Peyer's patch (tissue), 4 donors: ENCODE measurements around the gene NAT10. TPM values are rescaled to one million over a fixed set of nuclear protein-coding genes. Genes with fewer than 3 reads are reported as not detected.

Experiments
- DNase-seq, 3 donors: peaks; one replicate each; pipeline ENCODE4 v3.0.0-alpha.2; 2017 to 2019
- H3K27ac ChIP-seq, 4 donors: fragments of 200-600 bp; sonication (generic); one replicate each; pipeline ENCODE4 v1.5.1; 2016 to 2019
- H3K27me3 ChIP-seq, 2 donors: fragments of 200-600 bp; sonication (generic); one replicate each; pipeline ENCODE4 v1.5.1; 2019
- H3K36me3 ChIP-seq, 3 donors: fragments of 200-600 bp; sonication (generic); one replicate each; pipeline ENCODE4 v1.5.1; 2016 to 2019
- H3K4me1 ChIP-seq, 4 donors: fragments of 200-600 bp; sonication (generic); one replicate each; pipeline ENCODE4 v1.5.1; 2016 to 2019
- H3K4me3 ChIP-seq, 4 donors: fragments of 200-600 bp; sonication (generic); 1 replicate in 3 of 4; 2 replicates in 1 of 4; pipeline ENCODE4 v1.5.1; 2016 to 2019; ENCODE audit warnings: mild to moderate bottlenecking in 1 of 4
- H3K9me3 ChIP-seq, 4 donors: fragments of 200-600 bp; sonication (generic); one replicate each; pipeline ENCODE4 v1.5.1; 2016 to 2019; ENCODE audit warnings: mild to moderate bottlenecking in 1 of 4
- POLR2A ChIP-seq, 2 donors: fragments of 450-650 bp; IDR thresholded peaks; one replicate each; pipeline ENCODE4 v1.5.1; 2017; ENCODE audit warnings: antibody characterized with exemption in 2 of 2, mild to moderate bottlenecking in 2 of 2, moderate library complexity in 2 of 2
- total RNA-seq, 4 donors: library from RNA; depleted of rRNA; stranded (reverse); fragments of >200 nt; gene quantifications; one replicate each; pipeline ENCODE4 v1.1.0, GENCODE V29; 2016
- TF ChIP-seq, protein P1 (sequence below), 6 experiments: fragments of 450-650 bp in 4 of 6; fragments of 200-600 bp in 2 of 6; sonication (generic) in 1 of 6; IDR thresholded peaks; one replicate each; pipeline ENCODE4 v1.5.1; 2017 to 2019; ENCODE audit warnings: antibody characterized with exemption in 6 of 6, mild to moderate bottlenecking in 3 of 6, moderate library complexity in 1 of 6

NAT10 gene
- total RNA-seq, 4 donors from 2014 or later, result 13.3 to 56.9 (median 24.2) TPM

DNA sequence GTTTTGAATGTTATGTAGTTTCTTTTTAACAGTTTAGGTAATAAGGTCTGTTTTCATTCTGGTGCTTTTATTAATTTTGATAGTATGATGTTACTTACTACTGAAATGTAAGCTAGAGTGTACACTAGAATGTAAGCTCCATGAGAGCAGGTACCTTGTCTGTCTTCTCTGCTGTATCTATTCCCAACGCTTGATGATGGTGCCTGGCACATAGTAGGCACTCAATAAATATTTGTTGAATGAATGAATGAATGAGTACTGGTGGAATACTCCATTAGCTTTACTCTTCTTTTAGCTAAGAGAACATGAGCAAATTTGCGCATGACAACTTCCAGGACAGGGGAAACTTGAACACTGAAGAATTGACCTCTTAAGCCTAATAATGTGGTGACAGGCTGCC is 6.6 kb upstream of the NAT10 start:
- no peak for DNase-seq
- no peak for TF ChIP-seq POLR2A (IDR thresholded peaks at IDR 0.05)
- TF ChIP-seq, protein P1, sequence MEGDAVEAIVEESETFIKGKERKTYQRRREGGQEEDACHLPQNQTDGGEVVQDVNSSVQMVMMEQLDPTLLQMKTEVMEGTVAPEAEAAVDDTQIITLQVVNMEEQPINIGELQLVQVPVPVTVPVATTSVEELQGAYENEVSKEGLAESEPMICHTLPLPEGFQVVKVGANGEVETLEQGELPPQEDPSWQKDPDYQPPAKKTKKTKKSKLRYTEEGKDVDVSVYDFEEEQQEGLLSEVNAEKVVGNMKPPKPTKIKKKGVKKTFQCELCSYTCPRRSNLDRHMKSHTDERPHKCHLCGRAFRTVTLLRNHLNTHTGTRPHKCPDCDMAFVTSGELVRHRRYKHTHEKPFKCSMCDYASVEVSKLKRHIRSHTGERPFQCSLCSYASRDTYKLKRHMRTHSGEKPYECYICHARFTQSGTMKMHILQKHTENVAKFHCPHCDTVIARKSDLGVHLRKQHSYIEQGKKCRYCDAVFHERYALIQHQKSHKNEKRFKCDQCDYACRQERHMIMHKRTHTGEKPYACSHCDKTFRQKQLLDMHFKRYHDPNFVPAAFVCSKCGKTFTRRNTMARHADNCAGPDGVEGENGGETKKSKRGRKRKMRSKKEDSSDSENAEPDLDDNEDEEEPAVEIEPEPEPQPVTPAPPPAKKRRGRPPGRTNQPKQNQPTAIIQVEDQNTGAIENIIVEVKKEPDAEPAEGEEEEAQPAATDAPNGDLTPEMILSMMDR (IDR thresholded peaks at IDR 0.05), result no peak
- Histone ChIP-seq H3K36me3 (peaks cover 0 to 73% (median 4%) of the 10 kb centered on the region in 3 donors), H3K4me3 (no peak overlapping the region), H3K9me3 (no peaks in the 10 kb centered on the region), H3K27ac (no peak overlapping the region), H3K27me3 (no peaks in the 10 kb centered on the region), H3K4me1 (no peaks in the 10 kb centered on the region)

DNA sequence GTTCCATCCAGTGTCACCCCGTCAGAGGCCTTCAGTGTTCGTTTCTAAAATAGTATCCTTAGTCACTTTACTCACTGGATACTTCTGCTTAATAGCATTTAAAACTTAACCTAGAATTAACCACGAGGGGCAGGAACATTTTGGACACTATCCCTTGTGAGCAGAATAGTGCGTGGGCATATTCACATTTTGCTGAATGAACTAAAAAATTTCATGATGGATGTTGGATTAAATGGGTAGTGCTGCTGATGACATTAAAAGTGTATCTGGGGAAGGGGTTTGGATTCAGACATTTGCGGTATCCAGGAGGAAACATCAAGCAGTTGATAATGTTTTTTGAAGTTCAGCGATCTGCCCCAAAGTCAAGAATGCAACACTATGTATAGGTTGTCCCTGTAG is 750 bp upstream of the NAT10 start:
- Histone ChIP-seq H3K27ac (peak overlapping the region; percentile 89 to 96 (median 92)), H3K9me3 (no peaks in the 10 kb centered on the region), H3K4me3 (peak overlapping the region; percentile 74 to 88 (median 84)), H3K27me3 (no peaks in the 10 kb centered on the region), H3K4me1 (peaks cover 4 to 9% (median 7%) of the 10 kb centered on the region in 4 donors), H3K36me3 (peaks cover 0 to 29% (median 4%) of the 10 kb centered on the region in 3 donors)
- no peak for DNase-seq
- TF ChIP-seq, protein P1 (IDR thresholded peaks at IDR 0.05), result no peak
- TF ChIP-seq POLR2A (IDR thresholded peaks at IDR 0.05), result no peak

DNA sequence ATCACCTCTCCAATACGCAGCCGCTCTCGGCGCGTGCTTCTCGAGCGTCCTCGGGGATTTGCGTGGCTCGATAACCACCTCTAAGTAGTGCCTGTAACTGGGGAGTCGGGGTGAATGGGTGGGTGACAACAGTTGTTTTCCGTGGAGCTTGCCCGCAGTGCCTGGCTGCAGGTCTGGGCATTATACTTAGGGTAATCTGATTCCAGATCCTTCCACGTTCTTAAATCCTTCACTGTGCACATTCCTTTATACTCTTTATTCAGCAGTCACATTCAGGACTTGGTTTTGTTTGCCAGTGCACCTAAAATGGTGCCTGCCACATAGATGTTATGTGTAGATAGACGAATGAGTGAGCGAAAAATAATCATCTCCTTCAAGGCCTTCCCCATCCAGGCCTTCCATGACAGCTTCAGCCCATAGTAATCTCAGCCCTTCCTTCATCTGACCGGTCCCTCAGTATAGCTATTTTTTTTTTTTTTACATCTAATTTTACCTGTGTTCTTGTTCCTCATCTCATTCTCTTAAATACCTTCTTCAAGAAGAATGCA is 602 bp downstream of the NAT10 start:
- Histone ChIP-seq H3K9me3 (no peaks in the 10 kb centered on the region), H3K27ac (peak overlapping the region; percentile 89 to 96 (median 92)), H3K27me3 (no peaks in the 10 kb centered on the region), H3K36me3 (peaks cover 0 to 25% (median 0%) of the 10 kb centered on the region in 3 donors), H3K4me3 (peak overlapping the region; percentile 74 to 88 (median 84)), H3K4me1 (peaks cover 4 to 9% (median 7%) of the 10 kb centered on the region in 4 donors)
- TF ChIP-seq POLR2A (IDR thresholded peaks at IDR 0.05), result no peak
- TF ChIP-seq, protein P1 (IDR thresholded peaks at IDR 0.05), result no peak
- no peak for DNase-seq

DNA sequence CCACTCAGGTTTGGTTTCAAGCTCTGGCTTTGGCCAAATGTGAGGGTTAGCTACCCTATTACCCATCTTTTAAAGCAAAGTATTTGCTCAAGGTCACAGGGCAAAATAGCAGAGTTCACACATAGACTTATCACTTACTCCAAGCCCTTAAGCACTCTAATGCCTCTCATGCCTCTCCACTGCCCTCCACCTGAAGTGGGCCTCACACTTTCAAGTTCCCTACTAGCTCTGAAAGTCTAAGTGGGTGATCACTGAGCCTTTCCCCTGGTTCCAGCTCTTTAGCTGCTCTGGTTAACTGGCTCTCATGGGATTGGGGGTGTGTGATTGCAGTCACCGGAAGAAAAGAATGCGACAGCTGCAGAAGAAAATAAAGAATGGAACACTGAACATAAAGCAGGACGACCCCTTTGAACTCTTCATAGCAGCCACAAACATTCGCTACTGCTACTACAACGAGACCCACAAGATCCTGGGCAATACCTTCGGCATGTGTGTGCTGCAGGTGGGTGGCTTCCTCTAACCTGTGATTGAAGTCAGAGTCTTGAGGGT is 6.4 kb downstream of the NAT10 start:
- DNase-seq, result no peak
- TF ChIP-seq POLR2A (IDR thresholded peaks at IDR 0.05), result no peak
- TF ChIP-seq, protein P1 (IDR thresholded peaks at IDR 0.05), result no peak
- Histone ChIP-seq H3K36me3 (peaks cover 0 to 79% (median 0%) of the 10 kb centered on the region in 3 donors), H3K4me1 (peaks cover 0 to 2% (median under 1%) of the 10 kb centered on the region in 4 donors), H3K9me3 (no peaks in the 10 kb centered on the region), H3K27ac (no peak overlapping the region), H3K4me3 (no peak overlapping the region), H3K27me3 (no peaks in the 10 kb centered on the region)

DNA sequence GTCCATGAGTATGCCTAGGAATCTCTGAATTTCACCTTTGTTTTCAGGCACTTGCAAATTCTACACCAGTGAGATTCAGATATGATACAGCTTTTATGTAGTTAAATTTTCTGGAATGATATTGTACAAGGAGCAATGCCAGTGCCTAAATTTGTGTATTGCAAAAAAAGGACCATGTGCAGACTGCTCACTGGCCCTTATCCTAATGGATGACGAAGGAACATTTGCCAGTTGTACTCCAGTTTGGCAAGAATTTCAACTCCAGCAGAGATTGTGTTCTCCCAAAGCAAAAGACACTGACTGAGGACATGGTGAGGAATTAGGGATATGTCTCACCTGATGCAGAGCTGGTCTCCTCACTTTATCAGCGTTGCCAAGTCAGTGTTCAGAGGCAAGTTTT is 8.6 kb downstream of the NAT10 start:
- peaks cover 0 to 94% (median 0%) of the 10 kb centered on the region in 3 donors for H3K36me3 ChIP-seq
- no peak for TF ChIP-seq POLR2A (IDR thresholded peaks at IDR 0.05)
- TF ChIP-seq, protein P1 (IDR thresholded peaks at IDR 0.05), result no peak
- no peaks in the 10 kb centered on the region for H3K27me3 ChIP-seq
- no peak for DNase-seq
- H3K4me1 ChIP-seq, result no peaks in the 10 kb centered on the region
- no peak overlapping the region for H3K27ac ChIP-seq
- H3K4me3 ChIP-seq, result no peak overlapping the region
- H3K9me3 ChIP-seq, result no peaks in the 10 kb centered on the region
